Endothelial cell (in vitro differentiated cells): Measurements from ENCODE around the gene VIL1. TPM values are rescaled to one million over a fixed set of nuclear protein-coding genes. Genes with fewer than 3 reads are reported as not detected.

Experiments used
- DNase-seq: peaks from one replicate; pipeline ENCODE4 v3.0.0; 2021; ENCODE audit warnings: low spot score
- H3K27ac Mint-ChIP-seq: one replicate; pipeline ENCODE4 v1.8.0; 2021; ENCODE audit warnings: mixed read lengths, inconsistent platforms; ENCODE audit not compliant: unreplicated experiment
- H3K27me3 Mint-ChIP-seq: one replicate; pipeline ENCODE4 v1.8.0; 2021; ENCODE audit warnings: mild to moderate bottlenecking, moderate library complexity, mixed read lengths, inconsistent platforms; ENCODE audit not compliant: unreplicated experiment
- H3K36me3 Mint-ChIP-seq: one replicate; pipeline ENCODE4 v1.8.0; 2021; ENCODE audit warnings: mild to moderate bottlenecking, low read depth, mixed read lengths, inconsistent platforms; ENCODE audit not compliant: unreplicated experiment
- H3K4me1 Mint-ChIP-seq: one replicate; pipeline ENCODE4 v1.8.0; 2021; ENCODE audit warnings: mild to moderate bottlenecking, mixed read lengths, inconsistent platforms; ENCODE audit not compliant: unreplicated experiment
- H3K4me3 Mint-ChIP-seq: one replicate; pipeline ENCODE4 v1.8.0; 2021; ENCODE audit warnings: mild to moderate bottlenecking, mixed read lengths, inconsistent platforms; ENCODE audit not compliant: unreplicated experiment
- H3K9me3 Mint-ChIP-seq: one replicate; pipeline ENCODE4 v1.8.0; 2021; ENCODE audit warnings: mixed read lengths, inconsistent platforms; ENCODE audit not compliant: unreplicated experiment
- CTCF ChIP-seq: fragments of 200-600 bp; sonication (generic); IDR thresholded peaks from one replicate; pipeline ENCODE4 v1.5.0; 2021; ENCODE audit warnings: antibody characterized with exemption; ENCODE audit not compliant: unreplicated experiment
- total RNA-seq: library from RNA; stranded (reverse); fragmentation: NEBNext Ultra II Directional; extraction: Animal tissue kit (Norgen Biotek cat#: 25700); gene quantifications from one replicate; pipeline ENCODE4 v1.2.1, GENCODE V29; 2021; ENCODE audit not compliant: unreplicated experiment

The VIL1 gene
- total RNA-seq, 1 donor from 2014 or later: 0.44 TPM

GRCh38 chr2:218447072-218447471 is 28.1 kb downstream of the VIL1 start:
- DNase-seq: no peak
- no peak for TF ChIP-seq CTCF
- Mint-ChIP-seq H3K4me3 (no peak overlapping the region), H3K9me3 (no peaks in the 10 kb centered on the region), H3K27me3 (no peaks in the 10 kb centered on the region), H3K4me1 (peaks cover 7% of the 10 kb centered on the region), H3K27ac (no peak overlapping the region), H3K36me3 (peaks cover 4% of the 10 kb centered on the region)

- Mint-ChIP-seq H3K4me1 (peaks cover 7% of the 10 kb centered on the region), H3K27ac (no peak overlapping the region), H3K4me3 (no peak overlapping the region), H3K27me3 (no peaks in the 10 kb centered on the region), H3K9me3 (no peaks in the 10 kb centered on the region), H3K36me3 (peaks cover 8% of the 10 kb centered on the region)
- TF ChIP-seq CTCF: no peak
- DNase-seq: no peak
Measured at GRCh38 chr2:218448934-218449333, 30.0 kb downstream of the VIL1 start.

DNA sequence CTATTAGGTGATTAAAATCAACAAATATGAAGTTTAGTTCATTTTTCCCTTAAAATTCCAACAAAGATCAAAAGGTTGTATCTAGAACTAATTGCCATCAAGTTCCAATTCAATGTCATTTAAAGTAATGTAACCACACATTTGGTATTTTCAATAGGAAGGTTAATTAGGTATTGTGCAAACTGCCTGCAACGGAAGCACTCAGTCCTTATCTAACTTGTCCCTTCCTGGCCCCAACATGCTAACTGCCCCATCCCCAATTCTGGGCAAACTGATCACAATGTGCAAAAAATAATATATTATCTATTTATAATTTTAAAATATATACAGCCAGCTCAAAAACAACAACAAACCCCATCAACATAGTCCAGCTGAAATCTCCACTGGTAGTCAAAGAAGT is 33.2 kb downstream of the VIL1 start:
- no peak for DNase-seq
- Mint-ChIP-seq H3K9me3 (no peaks in the 10 kb centered on the region), H3K27ac (no peak overlapping the region), H3K4me3 (no peak overlapping the region), H3K36me3 (peaks cover 21% of the 10 kb centered on the region), H3K4me1 (peaks cover 7% of the 10 kb centered on the region), H3K27me3 (no peaks in the 10 kb centered on the region)
- no peak for TF ChIP-seq CTCF

DNA sequence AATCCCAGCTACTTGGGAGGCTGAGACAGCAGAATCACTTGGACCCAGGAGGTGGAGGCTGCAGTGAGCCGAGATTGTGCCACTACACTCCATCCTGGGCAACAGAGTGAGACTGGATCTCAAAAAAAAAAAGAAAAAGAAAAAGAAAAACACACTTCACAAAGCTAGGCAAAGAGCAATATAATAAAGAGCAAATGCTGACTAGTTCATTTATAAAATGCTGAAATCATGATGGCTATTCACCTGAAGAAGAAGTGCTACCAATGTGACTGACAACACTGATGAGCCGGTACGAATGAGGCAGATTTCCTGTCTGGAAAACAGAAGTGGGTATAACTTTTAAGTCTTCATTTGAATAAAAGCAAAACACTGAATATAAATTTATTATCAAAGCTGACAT is 37.9 kb downstream of the VIL1 start:
- no peak for TF ChIP-seq CTCF
- no peak for DNase-seq
- Mint-ChIP-seq H3K4me3 (no peak overlapping the region), H3K9me3 (no peaks in the 10 kb centered on the region), H3K4me1 (no peaks in the 10 kb centered on the region), H3K27ac (no peak overlapping the region), H3K36me3 (peaks cover 24% of the 10 kb centered on the region), H3K27me3 (no peaks in the 10 kb centered on the region)

DNA sequence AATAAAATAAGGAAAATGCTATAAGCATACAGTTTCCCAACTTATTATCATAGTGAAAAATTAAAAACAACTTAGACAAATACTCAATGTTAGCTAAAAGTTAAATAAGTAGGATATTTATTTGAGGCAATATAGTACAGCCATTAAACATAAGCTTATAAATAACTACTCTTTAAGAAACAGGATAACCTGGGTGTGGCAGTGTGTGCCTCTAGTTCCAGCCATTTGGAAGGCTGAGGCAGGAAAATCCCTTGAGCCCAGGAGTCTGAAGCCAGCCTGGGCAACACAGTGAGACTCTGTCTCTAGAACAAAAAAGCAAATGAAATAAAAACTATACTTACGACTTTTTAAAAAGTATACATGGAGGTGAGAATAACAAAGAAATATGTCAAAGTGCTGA is 39.7 kb downstream of the VIL1 start:
- DNase-seq: no peak
- H3K27ac Mint-ChIP-seq: no peak overlapping the region
- H3K36me3 Mint-ChIP-seq: peaks cover 26% of the 10 kb centered on the region
- no peaks in the 10 kb centered on the region for H3K9me3 Mint-ChIP-seq
- H3K27me3 Mint-ChIP-seq: no peaks in the 10 kb centered on the region
- no peaks in the 10 kb centered on the region for H3K4me1 Mint-ChIP-seq
- no peak overlapping the region for H3K4me3 Mint-ChIP-seq
- TF ChIP-seq CTCF: no peak
